ENCODE measurements around the gene TSHB. TPM values are rescaled to one million over a fixed set of nuclear protein-coding genes. Genes with fewer than 3 reads are reported as not detected.
"Not testable (repeated sequence)": the region's sequence is repeated elsewhere in the genome, so short reads cannot be mapped to it uniquely, and the experiment has no call there.

Gene TSHB
- total RNA-seq, 1 donor from 2014 or later, result not detected

- no peak for DNase-seq
- Mint-ChIP-seq H3K27me3 (ENCODE audit: unreplicated experiment) (no peaks in the 10 kb centered on the region), H3K27ac (ENCODE audit: unreplicated experiment) (no peak overlapping the region), H3K4me3 (ENCODE audit: unreplicated experiment) (no peak overlapping the region), H3K36me3 (ENCODE audit: unreplicated experiment) (no peaks in the 10 kb centered on the region), H3K9me3 (ENCODE audit: unreplicated experiment) (no peaks in the 10 kb centered on the region), H3K4me1 (ENCODE audit: low read depth, unreplicated experiment) (no peaks in the 10 kb centered on the region)
- TF ChIP-seq, protein P1, sequence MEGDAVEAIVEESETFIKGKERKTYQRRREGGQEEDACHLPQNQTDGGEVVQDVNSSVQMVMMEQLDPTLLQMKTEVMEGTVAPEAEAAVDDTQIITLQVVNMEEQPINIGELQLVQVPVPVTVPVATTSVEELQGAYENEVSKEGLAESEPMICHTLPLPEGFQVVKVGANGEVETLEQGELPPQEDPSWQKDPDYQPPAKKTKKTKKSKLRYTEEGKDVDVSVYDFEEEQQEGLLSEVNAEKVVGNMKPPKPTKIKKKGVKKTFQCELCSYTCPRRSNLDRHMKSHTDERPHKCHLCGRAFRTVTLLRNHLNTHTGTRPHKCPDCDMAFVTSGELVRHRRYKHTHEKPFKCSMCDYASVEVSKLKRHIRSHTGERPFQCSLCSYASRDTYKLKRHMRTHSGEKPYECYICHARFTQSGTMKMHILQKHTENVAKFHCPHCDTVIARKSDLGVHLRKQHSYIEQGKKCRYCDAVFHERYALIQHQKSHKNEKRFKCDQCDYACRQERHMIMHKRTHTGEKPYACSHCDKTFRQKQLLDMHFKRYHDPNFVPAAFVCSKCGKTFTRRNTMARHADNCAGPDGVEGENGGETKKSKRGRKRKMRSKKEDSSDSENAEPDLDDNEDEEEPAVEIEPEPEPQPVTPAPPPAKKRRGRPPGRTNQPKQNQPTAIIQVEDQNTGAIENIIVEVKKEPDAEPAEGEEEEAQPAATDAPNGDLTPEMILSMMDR (IDR thresholded peaks at IDR 0.05; ENCODE audit: partially characterized antibody, unreplicated experiment), result no peak
Observed at GRCh38 chr1:115006191-115006590, 23.4 kb upstream of the TSHB start.

GRCh38 chr1:115012006-115012405 is 17.6 kb upstream of the TSHB start:
- H3K27me3 Mint-ChIP-seq (ENCODE audit: unreplicated experiment), result no peaks in the 10 kb centered on the region
- peaks cover 1% of the 10 kb centered on the region for H3K9me3 Mint-ChIP-seq (ENCODE audit: unreplicated experiment)
- H3K27ac Mint-ChIP-seq (ENCODE audit: unreplicated experiment), result no peak overlapping the region
- no peaks in the 10 kb centered on the region for H3K36me3 Mint-ChIP-seq (ENCODE audit: unreplicated experiment)
- no peak for DNase-seq
- no peaks in the 10 kb centered on the region for H3K4me1 Mint-ChIP-seq (ENCODE audit: low read depth, unreplicated experiment)
- TF ChIP-seq, protein P1 (IDR thresholded peaks at IDR 0.05; ENCODE audit: partially characterized antibody, unreplicated experiment), result no peak
- no peak overlapping the region for H3K4me3 Mint-ChIP-seq (ENCODE audit: unreplicated experiment)

DNA sequence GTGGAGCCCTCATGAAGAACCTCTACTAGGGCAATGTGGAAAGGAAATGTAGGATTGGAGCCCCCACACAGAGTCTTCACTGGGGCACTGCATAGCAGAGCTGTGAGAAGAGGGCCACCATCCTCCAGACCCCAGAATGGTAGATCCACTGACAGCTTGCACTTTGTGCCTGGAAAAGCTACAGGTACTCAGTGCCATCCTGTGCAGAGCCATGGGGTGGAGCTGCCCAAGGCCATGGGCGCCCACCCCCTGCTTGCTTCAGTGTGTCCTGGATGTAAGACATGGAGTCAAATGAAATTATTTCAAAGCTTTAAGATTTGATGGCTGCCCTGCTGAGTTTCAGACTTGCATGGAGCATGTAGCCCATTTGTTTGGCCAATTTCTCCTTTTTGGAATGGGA is 17.2 kb upstream of the TSHB start:
- Mint-ChIP-seq H3K4me1 (ENCODE audit: low read depth, unreplicated experiment) (no peaks in the 10 kb centered on the region), H3K9me3 (ENCODE audit: unreplicated experiment) (peaks cover 1% of the 10 kb centered on the region), H3K36me3 (ENCODE audit: unreplicated experiment) (no peaks in the 10 kb centered on the region), H3K4me3 (ENCODE audit: unreplicated experiment) (no peak overlapping the region), H3K27ac (ENCODE audit: unreplicated experiment) (no peak overlapping the region), H3K27me3 (ENCODE audit: unreplicated experiment) (no peaks in the 10 kb centered on the region)
- no peak for DNase-seq
- TF ChIP-seq, protein P1 (IDR thresholded peaks at IDR 0.05; ENCODE audit: partially characterized antibody, unreplicated experiment), result no peak

DNA sequence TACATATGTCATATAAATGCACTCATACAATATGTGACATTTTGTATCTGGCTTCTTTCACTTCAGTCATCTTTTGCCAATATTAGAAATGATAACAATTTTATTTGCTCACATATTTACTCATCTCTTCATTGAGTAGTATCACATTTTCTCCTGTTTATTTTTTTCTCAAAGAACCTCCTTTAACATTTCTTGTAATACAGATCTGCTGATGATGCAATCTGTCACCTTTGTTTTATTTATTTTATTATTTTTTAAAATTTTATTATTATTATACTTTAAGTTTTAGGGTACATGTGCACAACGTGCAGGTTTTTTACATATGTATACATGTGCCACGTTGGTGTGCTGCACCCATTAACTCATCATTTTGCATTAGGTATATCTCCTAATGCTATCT is 15.8 kb upstream of the TSHB start:
- Mint-ChIP-seq H3K9me3 (ENCODE audit: unreplicated experiment) (peaks cover 1% of the 10 kb centered on the region), H3K27me3 (ENCODE audit: unreplicated experiment) (no peaks in the 10 kb centered on the region), H3K4me3 (ENCODE audit: unreplicated experiment) (no peak overlapping the region), H3K36me3 (ENCODE audit: unreplicated experiment) (no peaks in the 10 kb centered on the region), H3K4me1 (ENCODE audit: low read depth, unreplicated experiment) (no peaks in the 10 kb centered on the region), H3K27ac (ENCODE audit: unreplicated experiment) (no peak overlapping the region)
- TF ChIP-seq, protein P1 (IDR thresholded peaks at IDR 0.05; ENCODE audit: partially characterized antibody, unreplicated experiment), result no peak
- DNase-seq, result no peak

- H3K36me3 Mint-ChIP-seq (ENCODE audit: unreplicated experiment); DNase-seq; H3K27ac Mint-ChIP-seq (ENCODE audit: unreplicated experiment); H3K4me1 Mint-ChIP-seq (ENCODE audit: low read depth, unreplicated experiment); H3K9me3 Mint-ChIP-seq (ENCODE audit: unreplicated experiment); H3K27me3 Mint-ChIP-seq (ENCODE audit: unreplicated experiment); H3K4me3 Mint-ChIP-seq (ENCODE audit: unreplicated experiment): not testable (repeated sequence)
Observed at GRCh38 chr1:115019549-115019948, 10.1 kb upstream of the TSHB start.

DNA sequence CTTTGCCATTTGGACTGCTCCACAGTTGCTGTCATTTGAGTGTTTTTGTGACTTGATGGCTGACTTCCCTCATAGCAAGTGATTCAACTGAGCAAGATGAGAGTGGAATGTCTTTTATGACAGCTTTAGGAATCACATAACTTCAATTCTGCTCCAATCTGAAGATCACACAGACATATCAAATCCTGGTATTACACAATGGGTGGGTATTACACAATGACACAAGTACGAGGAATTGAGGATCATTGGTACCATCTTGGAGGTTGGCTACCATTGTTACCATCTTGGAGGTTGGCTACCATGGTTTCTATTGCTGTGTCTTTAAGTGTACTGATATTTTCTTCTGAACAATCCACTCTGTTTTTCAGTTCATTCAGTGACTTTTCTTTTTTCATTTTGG is 8.5 kb upstream of the TSHB start:
- no peak overlapping the region for H3K4me3 Mint-ChIP-seq (ENCODE audit: unreplicated experiment)
- no peak overlapping the region for H3K27ac Mint-ChIP-seq (ENCODE audit: unreplicated experiment)
- no peaks in the 10 kb centered on the region for H3K4me1 Mint-ChIP-seq (ENCODE audit: low read depth, unreplicated experiment)
- peaks cover 1% of the 10 kb centered on the region for H3K27me3 Mint-ChIP-seq (ENCODE audit: unreplicated experiment)
- no peaks in the 10 kb centered on the region for H3K9me3 Mint-ChIP-seq (ENCODE audit: unreplicated experiment)
- TF ChIP-seq, protein P1 (IDR thresholded peaks at IDR 0.05; ENCODE audit: partially characterized antibody, unreplicated experiment), result no peak
- no peaks in the 10 kb centered on the region for H3K36me3 Mint-ChIP-seq (ENCODE audit: unreplicated experiment)
- DNase-seq, result no peak

All from glutamatergic neuron (in vitro differentiated cells).